HEK293T (cell line): ENCODE measurements around the gene CFAP410.

Source experiments
- CTCF ChIA-PET: fragments of 350-600 bp; formaldehyde crosslinking; extraction: SDS; loops from one replicate; lab custom pipeline; 2021; ENCODE audit warnings: antibody characterized with exemption, inconsistent platforms; lab: Yijun Ruan, JAX
- POLR2A ChIA-PET: fragments of 350-600 bp; formaldehyde crosslinking; extraction: SDS; loops from one replicate; lab custom pipeline; 2020; ENCODE audit warnings: antibody characterized with exemption, inconsistent platforms; lab: Yijun Ruan, JAX
- DNase-seq: peaks from one replicate; pipeline ENCODE4 v3.0.0; 2012; ENCODE audit warnings: mixed read lengths; ENCODE audit errors: extremely low spot score
- ARNT ChIP-seq: fragments of 450-650 bp; IDR thresholded peaks from 2 replicates; pipeline ENCODE4 v1.6.1; 2017; ENCODE audit warnings: mild to moderate bottlenecking
- BHLHE40 ChIP-seq: fragments of 450-650 bp; IDR thresholded peaks from 2 replicates; pipeline ENCODE4 v1.6.1; 2016; ENCODE audit warnings: mild to moderate bottlenecking, moderate library complexity, borderline replicate concordance
- CTBP1 ChIP-seq: fragments of 450-650 bp; IDR thresholded peaks from 2 replicates; pipeline ENCODE4 v1.6.1; 2016; ENCODE audit warnings: borderline replicate concordance
- ELF4 ChIP-seq: fragments of 450-650 bp; IDR thresholded peaks from 2 replicates; pipeline ENCODE4 v1.6.1; 2017; ENCODE audit warnings: antibody characterized with exemption
- FOXA1 ChIP-seq: fragments of 450-650 bp; IDR thresholded peaks from 2 replicates; pipeline ENCODE4 v1.6.1; 2016; ENCODE audit warnings: mild to moderate bottlenecking
- FOXK2 ChIP-seq: fragments of 450-650 bp; IDR thresholded peaks from 2 replicates; pipeline ENCODE4 v1.6.1; 2016; ENCODE audit warnings: mild to moderate bottlenecking
- FOXM1 ChIP-seq: fragments of 450-650 bp; IDR thresholded peaks from 2 replicates; pipeline ENCODE4 v1.6.1; 2017; ENCODE audit warnings: mild to moderate bottlenecking, borderline replicate concordance
- HDGF ChIP-seq: fragments of 450-650 bp; IDR thresholded peaks from 2 replicates; pipeline ENCODE4 v1.6.1; 2017; ENCODE audit warnings: antibody characterized with exemption, borderline replicate concordance
- L3MBTL2 ChIP-seq: fragments of 450-650 bp; conservative IDR thresholded peaks from 2 replicates; pipeline ENCODE4 v1.6.1; 2016; ENCODE audit warnings: mild to moderate bottlenecking
- LEF1 ChIP-seq: fragments of 450-650 bp; IDR thresholded peaks from 2 replicates; pipeline ENCODE4 v1.6.1; 2017; ENCODE audit warnings: mild to moderate bottlenecking, borderline replicate concordance
- NFRKB ChIP-seq: fragments of 450-650 bp; IDR thresholded peaks from 2 replicates; pipeline ENCODE4 v1.6.1; 2016; ENCODE audit warnings: mild to moderate bottlenecking, moderate library complexity
- PKNOX1 ChIP-seq: fragments of 450-650 bp; IDR thresholded peaks from 2 replicates; pipeline ENCODE4 v1.6.1; 2016
- SP1 ChIP-seq: fragments of 450-650 bp; IDR thresholded peaks from 2 replicates; pipeline ENCODE4 v1.6.1; 2017
- SUZ12 ChIP-seq: fragments of 450-650 bp; IDR thresholded peaks from 2 replicates; pipeline ENCODE4 v1.6.1; 2016; ENCODE audit warnings: mild to moderate bottlenecking
- TARDBP ChIP-seq: fragments of 450-650 bp; IDR thresholded peaks from 2 replicates; pipeline ENCODE4 v1.6.1; 2016
- ZNF384 ChIP-seq: fragments of 450-650 bp; IDR thresholded peaks from 2 replicates; pipeline ENCODE4 v1.6.1; 2016

The CFAP410 gene

GRCh38 chr21:44351535-44352252 is 12.5 kb upstream of the CFAP410 start:
- POLR2A ChIA-PET, result no interaction called here
- CTCF ChIA-PET, result no interaction called here

DNA sequence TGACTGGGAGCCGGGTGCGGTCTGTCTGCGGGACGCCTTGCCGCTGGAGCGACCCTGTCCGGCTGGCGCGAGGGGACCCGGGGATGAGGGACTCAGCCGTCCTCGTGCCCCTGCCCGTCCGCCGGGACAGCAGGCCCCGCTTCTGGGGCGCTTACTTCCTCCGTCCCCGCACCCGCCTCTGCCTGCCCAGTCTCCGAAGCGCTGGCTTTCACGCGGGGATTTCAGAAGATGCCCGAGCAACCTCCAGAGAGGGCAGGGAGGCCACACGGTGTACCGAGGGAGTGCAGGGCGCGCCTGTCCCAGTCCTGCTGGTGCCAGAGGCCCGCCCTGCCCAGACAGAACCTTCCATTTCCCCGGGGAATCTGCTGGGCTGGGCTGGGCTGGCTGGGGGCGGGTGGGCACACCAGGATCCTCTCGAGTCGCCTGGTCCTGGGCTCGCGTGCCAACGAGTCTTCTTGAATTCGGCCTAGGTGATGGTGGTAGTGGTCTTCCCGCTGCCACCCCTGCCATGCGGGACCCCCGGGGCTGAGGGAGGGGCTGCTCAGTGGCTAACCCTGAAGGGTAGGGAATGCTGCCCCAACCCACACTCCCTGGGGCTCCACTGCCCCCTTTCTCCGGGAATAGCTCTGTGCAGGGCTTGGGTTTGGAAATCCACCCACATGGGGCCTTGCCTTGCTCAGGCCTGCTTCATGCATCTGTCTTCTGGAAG is 11.7 kb upstream of the CFAP410 start:
- DNase-seq, result no peak
- ChIA-PET CTCF (no interaction called here), POLR2A (no interaction called here)
- no peak for TF ChIP-seq BHLHE40
- TF ChIP-seq NFRKB, result no peak
- TF ChIP-seq ZNF384, result no peak
- TF ChIP-seq FOXA1, result no peak
- no peak for TF ChIP-seq FOXM1
- TF ChIP-seq SP1, result no peak
- TF ChIP-seq SUZ12, result no peak
- TF ChIP-seq LEF1, result no peak

More at GRCh38 chr21:44351535-44352252, 12.5 kb upstream of the CFAP410 start:
- no peak for TF ChIP-seq FOXK2
- TF ChIP-seq LEF1, result no peak
- no peak for TF ChIP-seq SP1
- no peak for TF ChIP-seq NFRKB
- TF ChIP-seq SUZ12, result no peak
- TF ChIP-seq ELF4, result no peak
- no peak for DNase-seq

DNA sequence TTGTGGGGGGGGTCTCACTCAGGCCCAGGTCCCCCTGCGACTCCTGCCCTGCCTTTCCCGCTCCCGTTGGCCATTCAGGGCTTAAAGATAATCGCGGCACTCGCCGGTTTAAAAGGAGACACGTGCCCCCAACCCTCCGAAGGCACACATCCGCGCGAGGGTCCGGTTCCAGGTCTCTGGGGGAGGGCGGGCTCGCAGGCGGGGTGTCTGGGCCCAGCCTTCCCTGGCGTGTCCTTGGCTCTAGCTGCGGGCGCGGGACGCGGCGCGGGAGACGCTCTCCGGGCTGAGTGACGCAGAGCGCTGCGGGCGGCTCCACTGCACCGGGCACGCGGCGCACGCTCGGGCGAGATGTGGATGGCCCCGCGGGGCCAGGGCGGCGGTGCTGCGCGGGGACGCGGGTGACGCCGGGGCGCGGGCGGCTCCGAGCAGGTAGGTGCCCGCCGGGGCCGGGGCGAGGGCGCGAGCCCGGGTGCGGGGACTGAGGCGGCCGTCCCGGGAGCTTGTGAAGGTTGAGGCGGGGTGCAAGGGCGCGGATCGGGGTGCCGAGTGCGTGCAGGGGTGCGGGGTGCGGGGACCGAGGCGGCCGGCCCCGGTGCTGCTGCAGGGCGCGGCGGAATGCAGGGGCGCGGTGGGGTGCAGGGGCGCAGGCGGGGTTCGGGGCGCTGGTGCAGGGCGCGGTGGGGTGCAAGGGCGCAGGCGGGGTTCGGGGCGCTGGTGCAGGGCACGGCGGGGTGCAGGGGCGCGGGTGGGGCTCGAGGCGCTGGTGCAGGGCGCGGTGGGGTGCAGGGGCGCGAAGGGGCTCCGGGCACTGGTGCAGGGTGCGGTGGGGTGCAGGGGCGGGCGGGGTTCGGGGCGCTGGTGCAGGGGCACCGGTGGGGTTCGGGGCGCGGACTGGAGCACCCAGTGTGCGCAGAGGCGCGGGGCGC is 10.9 kb upstream of the CFAP410 start:
- CTCF ChIA-PET, result no interaction called here
- POLR2A ChIA-PET, result no interaction called here
- no peak for TF ChIP-seq PKNOX1
- no peak for TF ChIP-seq TARDBP
- TF ChIP-seq SP1, result no peak
- no peak for TF ChIP-seq ZNF384
- no peak for TF ChIP-seq ARNT
- no peak for TF ChIP-seq FOXA1
- no peak for TF ChIP-seq SUZ12
- no peak for TF ChIP-seq L3MBTL2
- no peak for TF ChIP-seq FOXM1
- TF ChIP-seq NFRKB, result no peak
- no peak for TF ChIP-seq LEF1
- TF ChIP-seq BHLHE40, result no peak
- TF ChIP-seq FOXK2, result no peak
- TF ChIP-seq CTBP1, result no peak
- TF ChIP-seq ELF4, result no peak
- no peak for TF ChIP-seq HDGF
- no peak for DNase-seq

DNA sequence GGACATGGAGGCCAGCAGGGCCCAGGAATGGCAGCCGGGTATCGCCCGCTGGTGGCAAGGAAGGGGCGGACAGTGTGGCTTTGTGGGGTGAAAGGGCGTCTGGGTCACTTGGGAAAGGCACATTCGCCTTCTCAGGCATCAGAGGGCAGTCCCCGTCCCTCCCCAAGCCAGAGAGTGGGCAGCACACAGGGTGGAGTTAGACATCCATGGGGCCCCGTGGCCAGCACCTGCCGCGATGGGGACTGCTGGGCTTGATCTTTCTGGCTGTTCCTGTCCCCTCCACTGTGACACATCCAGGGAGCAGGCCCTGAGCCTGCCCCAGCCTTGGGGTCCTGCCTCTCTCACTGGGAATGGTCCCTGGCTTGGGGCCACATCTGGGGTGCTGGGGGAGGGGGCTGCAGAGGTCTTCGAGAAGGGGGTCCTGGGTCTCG is 10.2 kb upstream of the CFAP410 start:
- TF ChIP-seq TARDBP (no peak), HDGF (no peak), L3MBTL2 (no peak), ZNF384 (no peak), BHLHE40 (no peak), PKNOX1 (no peak)
- DNase-seq, result no peak
- ChIA-PET CTCF (no interaction called here), POLR2A (no interaction called here)

GRCh38 chr21:44348861-44349260 is 9.7 kb upstream of the CFAP410 start:
- ChIA-PET POLR2A (no interaction called here), CTCF (no interaction called here)
- no peak for DNase-seq
- TF ChIP-seq FOXM1 (no peak), FOXK2 (no peak), BHLHE40 (no peak), SUZ12 (no peak)

GRCh38 chr21:44347911-44348451 is 8.8 kb upstream of the CFAP410 start:
- TF ChIP-seq PKNOX1 (no peak), ZNF384 (no peak), NFRKB (no peak), CTBP1 (no peak), TARDBP (no peak), SP1 (no peak), FOXK2 (no peak), HDGF (no peak), L3MBTL2 (no peak), LEF1 (no peak), ARNT (no peak), FOXM1 (no peak), ELF4 (no peak), SUZ12 (no peak), BHLHE40 (no peak), FOXA1 (no peak)
- CTCF ChIA-PET, result no interaction called here
- DNase-seq, result no peak
- POLR2A ChIA-PET, result no interaction called here
